ENCODE measurements around the gene UTY.
"Not testable (repeated sequence)": the region's sequence is repeated elsewhere in the genome, so short reads cannot be mapped to it uniquely, and the experiment has no call there.

The UTY gene

GRCh38 chrY:13295026-13295425, 184.8 kb downstream of the UTY start:
- DNase-seq = no peak

GRCh38 chrY:13291199-13291598, 188.6 kb downstream of the UTY start:
- DNase-seq = no peak

DNA sequence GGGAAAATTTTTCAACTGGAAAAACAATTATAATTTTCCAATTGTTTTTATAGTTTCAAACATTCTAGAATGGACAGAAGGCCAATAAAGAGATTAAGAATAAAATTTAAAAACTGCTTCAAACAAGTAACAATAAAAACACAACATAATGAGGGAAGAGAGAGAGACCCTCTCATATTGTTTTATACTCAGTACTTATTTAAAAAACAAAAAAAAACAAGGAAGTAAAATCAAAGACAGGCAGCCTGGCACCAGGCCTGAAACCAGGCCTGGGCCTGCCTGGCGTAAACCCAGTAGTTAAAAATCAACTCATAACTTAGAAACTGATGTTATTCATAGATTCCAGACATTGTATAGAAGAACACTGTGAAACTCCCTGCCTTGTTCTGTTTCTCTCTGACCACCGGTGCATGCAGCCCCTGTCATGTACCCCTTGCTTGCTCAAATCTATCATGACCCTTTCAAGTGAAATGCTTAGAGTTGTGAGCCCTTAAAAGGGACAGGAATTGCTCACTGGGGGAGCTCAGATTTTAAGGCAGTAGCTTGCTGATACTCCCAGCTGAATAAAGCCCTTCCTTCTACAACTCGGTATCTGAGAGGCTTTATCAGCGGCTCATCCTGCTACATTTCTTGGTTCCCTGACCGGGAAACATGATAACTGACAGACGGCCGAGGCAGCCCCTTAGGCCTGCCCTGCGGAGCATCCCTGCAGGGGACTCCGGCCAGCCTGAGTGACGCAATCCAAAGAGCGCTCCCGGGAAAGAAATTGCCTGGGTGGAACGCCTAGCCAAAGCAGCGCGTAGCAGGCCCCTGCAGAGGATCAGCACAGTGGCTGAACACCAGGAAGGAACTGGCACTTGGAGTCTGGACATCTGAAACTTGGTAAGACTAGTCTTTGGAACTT, 197.4 kb downstream of the UTY start:
- not testable (repeated sequence) for DNase-seq

DNA sequence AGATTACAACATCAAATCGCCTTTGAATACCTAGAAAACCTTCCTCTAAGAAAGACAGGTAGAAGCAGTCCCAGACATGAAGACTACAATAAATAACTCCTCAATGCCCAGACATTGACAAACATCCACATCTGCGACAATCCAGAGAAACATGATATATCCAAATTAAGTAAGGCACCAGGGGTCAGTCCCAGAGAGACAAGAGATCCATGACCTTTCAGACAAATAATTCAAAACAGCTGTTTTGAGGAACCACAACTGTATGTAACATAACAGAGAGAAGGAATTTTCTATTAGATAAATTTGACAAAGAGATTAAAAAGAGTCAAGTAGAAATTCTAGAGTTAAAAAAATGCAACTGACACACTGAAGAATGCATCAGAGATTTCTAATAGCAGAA, 200.3 kb downstream of the UTY start:
- no peak for DNase-seq

- DNase-seq = no peak
Observed at GRCh38 chrY:13271706-13272105, 208.1 kb downstream of the UTY start.

- not testable (repeated sequence) for DNase-seq
Observed at GRCh38 chrY:13253941-13254440, 225.8 kb downstream of the UTY start.

DNA sequence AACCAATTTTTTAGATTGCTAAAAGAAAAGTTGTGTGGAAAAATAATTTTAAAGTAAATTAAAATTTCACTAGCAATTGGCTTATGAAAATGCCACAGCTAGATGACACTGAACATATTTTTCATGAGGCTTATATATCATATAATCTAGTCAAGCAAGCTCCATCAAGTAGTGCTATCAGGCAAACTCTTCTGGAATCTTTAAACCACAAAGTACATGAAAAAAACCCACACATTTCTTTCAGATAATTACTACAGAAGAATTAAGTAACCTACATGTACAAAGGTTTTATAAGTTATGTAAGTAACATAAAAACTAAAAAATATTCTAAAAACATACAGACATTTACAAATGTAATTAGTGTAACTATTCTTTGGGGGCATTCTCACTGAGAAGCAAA, 229.4 kb downstream of the UTY start:
- DNase-seq = no peak

- DNase-seq = no peak
Observed at GRCh38 chrY:13243716-13244115, 236.1 kb downstream of the UTY start.

GRCh38 chrY:13233901-13234300, 245.9 kb downstream of the UTY start:
- no peak for DNase-seq

GRCh38 chrY:13233118-13233517, 246.7 kb downstream of the UTY start:
- no peak for DNase-seq

- no peak for DNase-seq
Observed at GRCh38 chrY:13227354-13227953, 252.4 kb downstream of the UTY start.

- no peak for DNase-seq
Observed at GRCh38 chrY:13210961-13211646, 268.7 kb downstream of the UTY start.

DNA sequence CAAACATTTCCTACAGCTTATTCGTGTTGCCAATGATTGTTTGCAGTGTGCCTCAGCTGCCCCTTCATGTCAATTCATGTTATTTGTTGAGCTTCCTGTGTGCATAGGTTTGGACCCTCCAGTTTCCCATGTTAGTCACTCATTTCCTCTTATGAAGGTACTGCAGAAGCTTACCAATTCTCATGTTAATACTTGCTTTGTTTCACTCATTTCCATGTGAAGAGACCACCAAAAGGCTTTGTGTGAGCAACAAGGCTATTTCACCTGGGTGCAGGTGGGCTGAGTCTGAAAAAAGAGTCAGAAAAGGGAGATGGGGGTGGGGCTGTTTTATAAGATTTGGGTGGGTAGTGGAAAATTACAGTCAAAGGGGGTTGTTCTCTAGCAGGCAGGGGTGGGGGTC, 274.6 kb downstream of the UTY start:
- no peak for DNase-seq

All from NCI-H524 (cell line).